Measurements from ENCODE around the gene BRMS1L. TPM values are rescaled to one million over a fixed set of nuclear protein-coding genes. Genes with fewer than 3 reads are reported as not detected.
"Not testable (repeated sequence)": the region's sequence is repeated elsewhere in the genome, so short reads cannot be mapped to it uniquely, and the experiment has no call there.

BRMS1L gene
- total RNA-seq, 1 donor from 2014 or later, result 13.0 TPM

- intact Hi-C loops (cut with micrococcal nuclease), result no loop called here
- no peak for DNase-seq
- no peak for ATAC-seq
These were observed 6.3 kb upstream of the BRMS1L start for GRCh38 chr14:35819591-35820540.

GRCh38 chr14:35821564-35822411, 4.3 kb upstream of the BRMS1L start:
- ATAC-seq, result no peak
- DNase-seq, result no peak
- intact Hi-C loops (cut with micrococcal nuclease), result no loop called here

GRCh38 chr14:35822501-35822900, 3.6 kb upstream of the BRMS1L start:
- ATAC-seq (no peak), DNase-seq (no peak)
- intact Hi-C loops (cut with micrococcal nuclease), result no loop called here

- intact Hi-C loops (cut with micrococcal nuclease); ATAC-seq; DNase-seq: not testable (repeated sequence)
These were observed 1.5 kb upstream of the BRMS1L start for GRCh38 chr14:35824446-35825165.

GRCh38 chr14:35825968-35826217, 245 bp upstream of the BRMS1L start:
- intact Hi-C loops (cut with micrococcal nuclease), result no loop called here
- no peak for ATAC-seq
- DNase-seq, result no peak

GRCh38 chr14:35826952-35827416, 846 bp downstream of the BRMS1L start:
- DNase-seq (no peak), ATAC-seq (no peak)
- intact Hi-C loops (cut with micrococcal nuclease), result no loop called here

GRCh38 chr14:35827678-35828472, 1.7 kb downstream of the BRMS1L start:
- ATAC-seq (no peak), DNase-seq (no peak)
- intact Hi-C loops (cut with micrococcal nuclease), result no loop called here

GRCh38 chr14:35829449-35829848, 3.3 kb downstream of the BRMS1L start:
- intact Hi-C loops (cut with micrococcal nuclease), result no loop called here
- ATAC-seq, result no peak
- no peak for DNase-seq

- peak; percentile 63 for ATAC-seq
- DNase-seq, result no peak
- intact Hi-C loops (cut with micrococcal nuclease), result no loop called here
These were observed 9.3 kb downstream of the BRMS1L start for GRCh38 chr14:35835208-35835982.

- ATAC-seq; DNase-seq; intact Hi-C loops (cut with micrococcal nuclease): not testable (repeated sequence)
These were observed 15.6 kb downstream of the BRMS1L start for GRCh38 chr14:35841704-35842103.

GRCh38 chr14:35842245-35842644, 16.1 kb downstream of the BRMS1L start:
- intact Hi-C loops (cut with micrococcal nuclease); ATAC-seq; DNase-seq: not testable (repeated sequence)

GRCh38 chr14:35844494-35844893, 18.4 kb downstream of the BRMS1L start:
- intact Hi-C loops (cut with micrococcal nuclease), result no loop called here
- DNase-seq (no peak), ATAC-seq (no peak)

GRCh38 chr14:35847636-35848035, 21.5 kb downstream of the BRMS1L start:
- DNase-seq, result no peak
- no peak for ATAC-seq
- intact Hi-C loops (cut with micrococcal nuclease), result no loop called here

GRCh38 chr14:35849122-35849521, 23.0 kb downstream of the BRMS1L start:
- ATAC-seq (no peak), DNase-seq (no peak)
- intact Hi-C loops (cut with micrococcal nuclease), result no loop called here

- no peak for ATAC-seq
- intact Hi-C loops (cut with micrococcal nuclease), result no loop called here
- DNase-seq, result no peak
These were observed 25.7 kb downstream of the BRMS1L start for GRCh38 chr14:35851823-35852222.

- DNase-seq (no peak), ATAC-seq (no peak)
- intact Hi-C loops (cut with micrococcal nuclease), result no loop called here
These were observed 27.1 kb downstream of the BRMS1L start for GRCh38 chr14:35853225-35853624.

GRCh38 chr14:35854696-35855270, 28.6 kb downstream of the BRMS1L start:
- DNase-seq, result no peak
- intact Hi-C loops (cut with micrococcal nuclease), result no loop called here
- no peak for ATAC-seq

All from left ventricle myocardium superior (tissue), 1 donor.